Cortex of kidney (tissue), 1 donor: ENCODE results near the gene CBARP.

Experiments
- DNase-seq: peaks from one replicate; lab custom pipeline; 2025; lab: John Stamatoyannopoulos, UW

The CBARP gene

GRCh38 chr19:1264801-1265614 is 27.2 kb upstream of the CBARP start:
- no peak for DNase-seq

GRCh38 chr19:1263188-1263587 is 25.4 kb upstream of the CBARP start:
- DNase-seq, result no peak

- no peak for DNase-seq
Measured at GRCh38 chr19:1262623-1263123, 24.9 kb upstream of the CBARP start.

GRCh38 chr19:1261798-1262622 is 24.2 kb upstream of the CBARP start:
- DNase-seq, result no peak

- DNase-seq, result no peak
Measured at GRCh38 chr19:1261538-1261797, 23.7 kb upstream of the CBARP start.

- no peak for DNase-seq
Measured at GRCh38 chr19:1260749-1261537, 23.1 kb upstream of the CBARP start.

GRCh38 chr19:1259876-1260748 is 22.3 kb upstream of the CBARP start:
- no peak for DNase-seq

- DNase-seq, result no peak
Measured at GRCh38 chr19:1259206-1259875, 21.5 kb upstream of the CBARP start.

GRCh38 chr19:1258707-1259205 is 21.0 kb upstream of the CBARP start:
- no peak for DNase-seq

- DNase-seq, result no peak
Measured at GRCh38 chr19:1258163-1258492, 20.3 kb upstream of the CBARP start.

GRCh38 chr19:1257475-1258162 is 19.8 kb upstream of the CBARP start:
- DNase-seq, result no peak

GRCh38 chr19:1256646-1257474 is 19.1 kb upstream of the CBARP start:
- no peak for DNase-seq

- DNase-seq, result no peak
Measured at GRCh38 chr19:1255186-1256161, 17.7 kb upstream of the CBARP start.

- no peak for DNase-seq
Measured at GRCh38 chr19:1254530-1255185, 16.9 kb upstream of the CBARP start.

GRCh38 chr19:1254081-1254527 is 16.3 kb upstream of the CBARP start:
- DNase-seq, result no peak

GRCh38 chr19:1253514-1254080 is 15.8 kb upstream of the CBARP start:
- DNase-seq, result no peak
